Measurements from ENCODE around the gene POLDIP2. TPM values are rescaled to one million over a fixed set of nuclear protein-coding genes. Genes with fewer than 3 reads are reported as not detected.

POLDIP2 gene
- polyA plus RNA-seq, 1 of the 3 experiments (the other 2 are of a cell fraction) = 98.1 TPM

DNA sequence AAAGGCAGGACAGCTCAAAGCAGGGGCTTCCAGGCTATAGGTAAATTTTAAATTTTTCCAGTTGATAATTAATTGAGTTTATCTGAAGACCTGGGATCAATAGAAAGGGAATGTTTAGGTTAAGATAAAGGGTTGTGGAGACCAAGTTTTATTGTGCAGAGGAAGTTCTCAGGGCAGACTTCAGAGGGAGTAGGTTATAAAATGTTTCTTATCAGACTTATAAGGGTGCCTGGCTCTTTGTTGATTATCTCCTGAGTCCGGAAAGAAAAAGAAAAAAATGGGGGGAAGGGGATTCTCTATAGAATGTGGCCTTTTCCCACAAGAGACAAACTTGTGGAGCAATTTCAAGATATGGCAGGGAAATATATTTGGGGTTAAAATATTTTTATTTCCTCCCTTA lies 32.8 kb upstream of the POLDIP2 start:
- H3K4me1 ChIP-seq (ENCODE audit: control insufficient read depth in 1 of 2, insufficient read depth in 2 of 2, low read depth in 1 of 2, low read length in 1 of 2) = no peaks in the 10 kb centered on the region
- ChIA-PET POLR2A (no interaction called here), CTCF (no interaction called here)
- H3K9me2 ChIP-seq = no peaks in the 10 kb centered on the region
- no peak overlapping the region for H2AFZ ChIP-seq (ENCODE audit: low read depth)
- H3K4me3 ChIP-seq (ENCODE audit: low read depth in 2 of 2, low read length in 1 of 2) = no peak overlapping the region
- peaks cover 4% of the 10 kb centered on the region for H3F3A ChIP-seq (replicated peaks; ENCODE audit: insufficient read depth)
- TF ChIP-seq FOXM1 (IDR thresholded peaks at IDR 0.05; ENCODE audit: low read depth) = no peak
- no peaks in the 10 kb centered on the region for H4K20me1 ChIP-seq (ENCODE audit: insufficient read depth)
- H3K9ac ChIP-seq = no peak overlapping the region
- no peak overlapping the region for H3K27ac ChIP-seq (ENCODE audit: low read depth in 2 of 2, low read length in 1 of 2)
- no peaks in the 10 kb centered on the region for H3K79me2 ChIP-seq (ENCODE audit: insufficient read depth)
- DNase-seq = no peak
- WGBS (ENCODE audit: low lambda C conversion rate) = 100% methylated on average over 1 of the region's 1 CpG
- peaks cover 31 to 51% of the 10 kb centered on the region in 2 experiments for H3K36me3 ChIP-seq (replicated peaks in 1 of 2; ENCODE audit: control insufficient read depth in 1 of 2, insufficient read depth in 2 of 2, low read length in 1 of 2)
- H3K4me2 ChIP-seq = no peak overlapping the region
- H3K9me3 ChIP-seq = no peaks in the 10 kb centered on the region
- no peaks in the 10 kb centered on the region for H3K27me3 ChIP-seq (ENCODE audit: insufficient read depth)

DNA sequence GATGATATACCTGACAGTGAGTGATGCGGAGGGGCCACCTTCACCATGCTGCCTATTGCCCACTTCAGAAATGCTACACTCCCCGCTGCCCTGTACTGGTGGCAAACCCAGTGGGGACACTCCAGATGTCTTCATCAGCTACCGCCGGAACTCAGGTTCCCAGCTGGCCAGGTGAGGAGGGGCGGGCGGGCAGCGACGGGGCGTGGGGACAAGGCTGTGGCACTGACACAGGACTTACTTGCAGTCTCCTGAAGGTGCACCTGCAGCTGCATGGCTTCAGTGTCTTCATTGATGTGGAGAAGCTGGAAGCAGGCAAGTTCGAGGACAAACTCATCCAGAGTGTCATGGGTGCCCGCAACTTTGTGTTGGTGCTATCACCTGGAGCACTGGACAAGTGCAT lies 30.8 kb upstream of the POLDIP2 start:
- ChIA-PET POLR2A (no interaction called here), CTCF (no interaction called here)
- TF ChIP-seq, protein P1, sequence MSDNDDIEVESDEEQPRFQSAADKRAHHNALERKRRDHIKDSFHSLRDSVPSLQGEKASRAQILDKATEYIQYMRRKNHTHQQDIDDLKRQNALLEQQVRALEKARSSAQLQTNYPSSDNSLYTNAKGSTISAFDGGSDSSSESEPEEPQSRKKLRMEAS (IDR thresholded peaks at IDR 0.05; ENCODE audit: low read depth) = no peak
- TF ChIP-seq, protein P2, sequence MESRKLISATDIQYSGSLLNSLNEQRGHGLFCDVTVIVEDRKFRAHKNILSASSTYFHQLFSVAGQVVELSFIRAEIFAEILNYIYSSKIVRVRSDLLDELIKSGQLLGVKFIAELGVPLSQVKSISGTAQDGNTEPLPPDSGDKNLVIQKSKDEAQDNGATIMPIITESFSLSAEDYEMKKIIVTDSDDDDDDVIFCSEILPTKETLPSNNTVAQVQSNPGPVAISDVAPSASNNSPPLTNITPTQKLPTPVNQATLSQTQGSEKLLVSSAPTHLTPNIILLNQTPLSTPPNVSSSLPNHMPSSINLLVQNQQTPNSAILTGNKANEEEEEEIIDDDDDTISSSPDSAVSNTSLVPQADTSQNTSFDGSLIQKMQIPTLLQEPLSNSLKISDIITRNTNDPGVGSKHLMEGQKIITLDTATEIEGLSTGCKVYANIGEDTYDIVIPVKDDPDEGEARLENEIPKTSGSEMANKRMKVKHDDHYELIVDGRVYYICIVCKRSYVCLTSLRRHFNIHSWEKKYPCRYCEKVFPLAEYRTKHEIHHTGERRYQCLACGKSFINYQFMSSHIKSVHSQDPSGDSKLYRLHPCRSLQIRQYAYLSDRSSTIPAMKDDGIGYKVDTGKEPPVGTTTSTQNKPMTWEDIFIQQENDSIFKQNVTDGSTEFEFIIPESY (IDR thresholded peaks at IDR 0.05; ENCODE audit: borderline replicate concordance, low read depth) = no peak
- TF ChIP-seq FOSL2 (IDR thresholded peaks at IDR 0.05; ENCODE audit: borderline replicate concordance, low read depth) (no peak), RXRA (IDR thresholded peaks at IDR 0.05; ENCODE audit: borderline replicate concordance, low read depth) (no peak), GATA2 (CRISPR knock-in tag; IDR thresholded peaks at IDR 0.05) (no peak)
- no peak for DNase-seq
- H3K4me1 ChIP-seq (ENCODE audit: control insufficient read depth in 1 of 2, insufficient read depth in 2 of 2, low read depth in 1 of 2, low read length in 1 of 2) = no peaks in the 10 kb centered on the region
- H3K4me2 ChIP-seq = no peak overlapping the region
- no peak overlapping the region for H2AFZ ChIP-seq (ENCODE audit: low read depth)
- no peak overlapping the region for H3K9ac ChIP-seq
- H3K9me3 ChIP-seq = no peaks in the 10 kb centered on the region
- WGBS (ENCODE audit: low lambda C conversion rate) = 90% methylated on average over 7 of the region's 11 CpGs
- peaks cover 31 to 43% of the 10 kb centered on the region in 2 experiments for H3K36me3 ChIP-seq (replicated peaks in 1 of 2; ENCODE audit: control insufficient read depth in 1 of 2, insufficient read depth in 2 of 2, low read length in 1 of 2)
- no peak overlapping the region for H3K4me3 ChIP-seq (ENCODE audit: low read depth in 2 of 2, low read length in 1 of 2)
- 0 out of 2 replicates have a peak, but pooled peaks cover 7% of the 10 kb centered on the region for H3K79me2 ChIP-seq (ENCODE audit: insufficient read depth)
- H3F3A ChIP-seq (replicated peaks; ENCODE audit: insufficient read depth) = no peaks in the 10 kb centered on the region
- no peak overlapping the region for H3K27ac ChIP-seq (ENCODE audit: low read depth in 2 of 2, low read length in 1 of 2)
- H3K9me2 ChIP-seq = no peaks in the 10 kb centered on the region
- H4K20me1 ChIP-seq (ENCODE audit: insufficient read depth) = no peaks in the 10 kb centered on the region
- H3K27me3 ChIP-seq (ENCODE audit: insufficient read depth) = no peaks in the 10 kb centered on the region

DNA sequence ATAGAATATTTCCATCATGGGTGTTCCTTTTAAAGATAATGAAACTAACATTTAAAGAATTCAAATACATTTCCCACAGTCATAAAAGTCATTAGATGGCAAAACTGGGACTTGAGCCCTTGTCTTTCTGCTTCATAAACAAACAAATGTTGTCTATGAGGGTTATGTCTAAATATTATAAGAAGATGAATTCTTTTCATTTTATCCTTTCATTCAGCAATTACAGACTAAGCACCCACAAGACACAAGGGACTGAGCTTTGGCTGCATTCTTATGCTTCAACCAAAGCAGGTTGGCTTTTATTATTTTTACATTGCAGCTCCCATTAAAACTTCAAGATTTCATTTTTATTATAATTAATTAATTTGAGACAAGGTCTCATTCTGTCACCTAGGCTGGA lies 29.1 kb upstream of the POLDIP2 start:
- Histone ChIP-seq H3F3A (replicated peaks; ENCODE audit: insufficient read depth) (no peaks in the 10 kb centered on the region), H2AFZ (ENCODE audit: low read depth) (no peak overlapping the region), H3K4me1 (ENCODE audit: control insufficient read depth in 1 of 2, insufficient read depth in 2 of 2, low read depth in 1 of 2, low read length in 1 of 2) (no peaks in the 10 kb centered on the region; a peak in 1 of 4 replicates), H3K79me2 (ENCODE audit: insufficient read depth) (0 out of 2 replicates have a peak, but pooled peaks cover 7% of the 10 kb centered on the region), H3K9me3 (no peaks in the 10 kb centered on the region), H3K4me2 (no peak overlapping the region), H3K36me3 (replicated peaks in 1 of 2; ENCODE audit: control insufficient read depth in 1 of 2, insufficient read depth in 2 of 2, low read length in 1 of 2) (peaks cover 31 to 36% of the 10 kb centered on the region in 2 experiments), H3K27me3 (ENCODE audit: insufficient read depth) (no peaks in the 10 kb centered on the region), H3K4me3 (ENCODE audit: low read depth in 2 of 2, low read length in 1 of 2) (no peak overlapping the region), H3K27ac (ENCODE audit: low read depth in 2 of 2, low read length in 1 of 2) (no peak overlapping the region), H4K20me1 (ENCODE audit: insufficient read depth) (no peaks in the 10 kb centered on the region), H3K9ac (no peak overlapping the region), H3K9me2 (no peaks in the 10 kb centered on the region)
- ChIA-PET POLR2A (interaction anchor here (0.8 kb wide), 1 partner anchor 19 kb away, joined by 3 read pairs; no protein-coding TSS in a partner anchor), CTCF (interaction anchor here (1.0 kb wide), 1 partner anchor 108 kb away, joined by 3 read pairs; no protein-coding TSS in a partner anchor)
- TF ChIP-seq, protein P1 (IDR thresholded peaks at IDR 0.05; ENCODE audit: low read depth) = no peak
- DNase-seq = no peak

Data from SK-N-SH (cell line).